ENCODE results near the gene GNL2. TPM values are rescaled to one million over a fixed set of nuclear protein-coding genes. Genes with fewer than 3 reads are reported as not detected.

GNL2 gene
- total and polyA plus RNA-seq, 9 of the 15 experiments (the other 6 are each of a cell fraction or from before 2014, with no cell fraction given): 156 to 371 (median 263) TPM

DNA sequence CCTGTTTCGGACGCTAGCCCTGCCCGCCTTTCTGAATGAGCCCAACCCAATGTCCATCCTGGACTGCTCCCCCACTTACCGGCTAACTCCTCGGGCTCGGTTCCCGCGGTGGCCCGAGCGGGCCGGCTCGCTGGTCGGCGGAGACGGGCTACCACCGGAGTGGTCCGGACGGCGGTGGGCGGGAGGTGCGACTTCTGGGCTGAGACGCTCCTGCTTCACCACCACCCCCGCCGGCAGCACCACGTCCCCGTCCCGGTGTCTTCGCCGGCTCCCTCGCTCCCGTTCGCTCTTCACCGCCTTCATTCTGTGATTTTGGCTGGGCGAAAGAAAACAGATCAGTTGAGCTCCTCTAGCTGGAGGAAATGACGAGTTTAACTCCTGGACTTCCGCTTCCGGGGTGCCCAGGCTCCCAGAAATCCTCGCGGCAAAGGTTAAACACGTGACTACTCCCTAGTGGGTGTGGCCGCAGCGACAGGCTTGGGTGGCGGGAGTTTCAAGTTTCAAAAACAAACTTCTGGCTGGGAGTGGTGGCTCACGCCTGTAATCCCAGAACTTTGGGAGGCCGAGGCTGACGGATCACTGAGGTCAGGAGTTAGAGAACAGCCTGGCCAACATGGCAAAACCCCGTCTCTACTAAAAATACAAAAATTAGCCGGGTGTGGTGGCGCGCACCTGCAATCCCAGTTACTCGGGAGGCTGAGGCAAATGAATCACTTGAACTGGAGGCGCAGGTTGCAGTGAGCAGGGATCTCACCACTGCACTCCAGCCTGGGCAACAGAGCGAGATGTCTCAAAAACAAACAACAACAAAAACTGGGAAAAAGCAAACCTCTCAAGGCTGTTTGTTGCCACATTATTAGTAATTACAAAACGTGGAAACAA, 41.6 kb downstream of the GNL2 start, which contains the start of gene SNIP1 (continued):
- TF ChIP-seq ZNF766 (CRISPR knock-in tag; conservative IDR thresholded peaks at IDR 0.05) (0 out of 2 replicates have a peak, but pooled peaks have one; percentile 8), PCBP2 (IDR thresholded peaks at IDR 0.05; ENCODE audit: low read depth, low read length, poor library complexity, severe bottlenecking) (no peak), MBD2 (IDR thresholded peaks at IDR 0.05; ENCODE audit: borderline replicate concordance, low read depth) (peak; percentile 81), HOMEZ (CRISPR knock-in tag; IDR thresholded peaks at IDR 0.05) (peak; percentile 64; the same call in 1 of the 2 replicates), HSF4 (CRISPR knock-in tag; IDR thresholded peaks at IDR 0.05; ENCODE audit: borderline replicate concordance) (no peak), POLR2A (conservative IDR thresholded peaks at IDR 0.05) (peak; percentile 94), ZNF436 (CRISPR knock-in tag; IDR thresholded peaks at IDR 0.05) (no peak), ZKSCAN8 (CRISPR knock-in tag; IDR thresholded peaks at IDR 0.05) (no peak), HNRNPL (IDR thresholded peaks at IDR 0.05; ENCODE audit: low read depth, low read length) (no peak), IRF2 (CRISPR knock-in tag; IDR thresholded peaks at IDR 0.05) (no peak), NCOA6 (IDR thresholded peaks at IDR 0.05) (no peak), TEAD1 (CRISPR knock-in tag; IDR thresholded peaks at IDR 0.05) (0 out of 4 replicates have a peak, but pooled peaks of 1 of the 2 experiments have one; percentile 63), NBN (IDR thresholded peaks at IDR 0.05; ENCODE audit: low read depth) (peak; percentile 81), ZNF778 (CRISPR knock-in tag; IDR thresholded peaks at IDR 0.05) (no peak), SMAD2 (IDR thresholded peaks at IDR 0.05; ENCODE audit: low read depth, low read length) (no peak), HOXB6 (CRISPR knock-in tag; IDR thresholded peaks at IDR 0.05; ENCODE audit: borderline replicate concordance) (no peak), ZNF699 (CRISPR knock-in tag; IDR thresholded peaks at IDR 0.05; ENCODE audit: insufficient replicate concordance) (no peak), PYGO2 (tag; IDR thresholded peaks at IDR 0.05) (no peak), CSDE1 (IDR thresholded peaks at IDR 0.05) (no peak), XRCC3 (IDR thresholded peaks at IDR 0.05) (0 out of 2 replicates have a peak, but pooled peaks have one; percentile 79)
- TF ChIP-seq, protein P1, sequence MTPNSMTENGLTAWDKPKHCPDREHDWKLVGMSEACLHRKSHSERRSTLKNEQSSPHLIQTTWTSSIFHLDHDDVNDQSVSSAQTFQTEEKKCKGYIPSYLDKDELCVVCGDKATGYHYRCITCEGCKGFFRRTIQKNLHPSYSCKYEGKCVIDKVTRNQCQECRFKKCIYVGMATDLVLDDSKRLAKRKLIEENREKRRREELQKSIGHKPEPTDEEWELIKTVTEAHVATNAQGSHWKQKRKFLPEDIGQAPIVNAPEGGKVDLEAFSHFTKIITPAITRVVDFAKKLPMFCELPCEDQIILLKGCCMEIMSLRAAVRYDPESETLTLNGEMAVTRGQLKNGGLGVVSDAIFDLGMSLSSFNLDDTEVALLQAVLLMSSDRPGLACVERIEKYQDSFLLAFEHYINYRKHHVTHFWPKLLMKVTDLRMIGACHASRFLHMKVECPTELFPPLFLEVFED (CRISPR knock-in tag; conservative IDR thresholded peaks at IDR 0.05): no peak
- TF ChIP-seq, protein P2, sequence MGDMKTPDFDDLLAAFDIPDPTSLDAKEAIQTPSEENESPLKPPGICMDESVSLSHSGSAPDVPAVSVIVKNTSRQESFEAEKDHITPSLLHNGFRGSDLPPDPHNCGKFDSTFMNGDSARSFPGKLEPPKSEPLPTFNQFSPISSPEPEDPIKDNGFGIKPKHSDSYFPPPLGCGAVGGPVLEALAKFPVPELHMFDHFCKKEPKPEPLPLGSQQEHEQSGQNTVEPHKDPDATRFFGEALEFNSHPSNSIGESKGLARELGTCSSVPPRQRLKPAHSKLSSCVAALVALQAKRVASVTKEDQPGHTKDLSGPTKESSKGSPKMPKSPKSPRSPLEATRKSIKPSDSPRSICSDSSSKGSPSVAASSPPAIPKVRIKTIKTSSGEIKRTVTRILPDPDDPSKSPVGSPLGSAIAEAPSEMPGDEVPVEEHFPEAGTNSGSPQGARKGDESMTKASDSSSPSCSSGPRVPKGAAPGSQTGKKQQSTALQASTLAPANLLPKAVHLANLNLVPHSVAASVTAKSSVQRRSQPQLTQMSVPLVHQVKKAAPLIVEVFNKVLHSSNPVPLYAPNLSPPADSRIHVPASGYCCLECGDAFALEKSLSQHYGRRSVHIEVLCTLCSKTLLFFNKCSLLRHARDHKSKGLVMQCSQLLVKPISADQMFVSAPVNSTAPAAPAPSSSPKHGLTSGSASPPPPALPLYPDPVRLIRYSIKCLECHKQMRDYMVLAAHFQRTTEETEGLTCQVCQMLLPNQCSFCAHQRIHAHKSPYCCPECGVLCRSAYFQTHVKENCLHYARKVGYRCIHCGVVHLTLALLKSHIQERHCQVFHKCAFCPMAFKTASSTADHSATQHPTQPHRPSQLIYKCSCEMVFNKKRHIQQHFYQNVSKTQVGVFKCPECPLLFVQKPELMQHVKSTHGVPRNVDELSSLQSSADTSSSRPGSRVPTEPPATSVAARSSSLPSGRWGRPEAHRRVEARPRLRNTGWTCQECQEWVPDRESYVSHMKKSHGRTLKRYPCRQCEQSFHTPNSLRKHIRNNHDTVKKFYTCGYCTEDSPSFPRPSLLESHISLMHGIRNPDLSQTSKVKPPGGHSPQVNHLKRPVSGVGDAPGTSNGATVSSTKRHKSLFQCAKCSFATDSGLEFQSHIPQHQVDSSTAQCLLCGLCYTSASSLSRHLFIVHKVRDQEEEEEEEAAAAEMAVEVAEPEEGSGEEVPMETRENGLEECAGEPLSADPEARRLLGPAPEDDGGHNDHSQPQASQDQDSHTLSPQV (IDR thresholded peaks at IDR 0.05): no peak
